Measurements from ENCODE around the gene BACE1-AS.
"Not testable (repeated sequence)": the region's sequence is repeated elsewhere in the genome, so short reads cannot be mapped to it uniquely, and the experiment has no call there.

Gene BACE1-AS

DNA sequence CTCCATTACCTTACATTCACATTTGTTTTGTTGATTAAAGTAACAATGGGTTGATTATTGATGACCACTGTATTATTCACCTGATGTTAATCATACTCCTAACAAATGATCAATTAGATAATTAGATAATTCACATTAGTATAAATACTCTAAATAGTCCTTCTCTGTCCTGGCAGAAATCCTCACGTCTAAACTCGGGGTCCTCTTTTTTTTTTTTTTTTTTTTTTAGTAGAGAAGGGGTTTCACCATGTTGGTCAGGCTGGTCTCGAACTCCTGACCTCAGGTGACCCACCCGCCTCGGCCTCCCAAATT lies 36.1 kb downstream of the BACE1-AS start:
- not testable (repeated sequence) for DNase-seq (ENCODE audit: low read depth in 2 of 2)

DNA sequence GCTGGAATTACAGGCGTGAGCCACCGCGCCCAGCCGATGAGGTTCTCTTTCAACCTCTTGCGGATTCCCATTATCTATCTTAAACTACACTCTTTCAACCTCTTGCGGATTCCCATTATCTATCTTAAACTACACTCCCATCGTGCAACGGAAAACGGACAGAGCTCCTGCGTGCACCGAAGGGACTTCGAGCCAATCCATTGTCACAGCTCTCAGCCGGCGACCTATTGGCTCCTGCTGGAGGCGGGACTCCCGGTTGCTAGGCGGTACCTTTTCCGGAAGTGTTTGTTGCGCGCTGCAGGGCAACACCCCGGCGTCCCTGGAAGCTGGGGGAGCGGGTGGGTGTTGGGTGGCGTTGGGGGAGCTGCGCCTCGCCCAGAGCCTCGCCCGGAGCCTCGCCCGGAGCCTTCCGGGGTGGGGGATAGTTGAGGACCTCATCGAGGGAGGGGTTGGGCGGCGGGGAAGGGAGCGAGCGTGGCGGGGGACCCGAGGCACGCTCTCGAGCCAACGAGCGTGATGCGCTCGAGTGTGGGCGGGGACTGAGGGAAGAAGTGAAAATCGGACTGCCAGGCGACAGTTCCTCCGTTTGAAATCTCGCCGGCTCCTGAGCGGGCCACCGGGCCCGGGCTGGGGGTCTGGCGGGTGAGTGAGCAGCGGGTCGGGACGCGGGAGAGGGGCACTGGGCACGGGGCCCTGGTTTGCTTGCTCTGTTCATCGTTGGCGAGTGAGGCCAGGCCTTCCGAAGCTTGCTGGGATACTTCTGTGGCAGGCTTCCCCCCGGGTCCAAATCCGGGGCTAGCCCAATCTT lies 36.6 kb downstream of the BACE1-AS start, which contains the start of gene CEP164:
Gene CEP164 (plus strand): TSS at position 288 of the 808 bp plus-strand sequence. CDS start 10,733 bp downstream, outside the sequence.
- DNase-seq (ENCODE audit: low read depth in 2 of 2), result peak; percentile 87 to 88

DNA sequence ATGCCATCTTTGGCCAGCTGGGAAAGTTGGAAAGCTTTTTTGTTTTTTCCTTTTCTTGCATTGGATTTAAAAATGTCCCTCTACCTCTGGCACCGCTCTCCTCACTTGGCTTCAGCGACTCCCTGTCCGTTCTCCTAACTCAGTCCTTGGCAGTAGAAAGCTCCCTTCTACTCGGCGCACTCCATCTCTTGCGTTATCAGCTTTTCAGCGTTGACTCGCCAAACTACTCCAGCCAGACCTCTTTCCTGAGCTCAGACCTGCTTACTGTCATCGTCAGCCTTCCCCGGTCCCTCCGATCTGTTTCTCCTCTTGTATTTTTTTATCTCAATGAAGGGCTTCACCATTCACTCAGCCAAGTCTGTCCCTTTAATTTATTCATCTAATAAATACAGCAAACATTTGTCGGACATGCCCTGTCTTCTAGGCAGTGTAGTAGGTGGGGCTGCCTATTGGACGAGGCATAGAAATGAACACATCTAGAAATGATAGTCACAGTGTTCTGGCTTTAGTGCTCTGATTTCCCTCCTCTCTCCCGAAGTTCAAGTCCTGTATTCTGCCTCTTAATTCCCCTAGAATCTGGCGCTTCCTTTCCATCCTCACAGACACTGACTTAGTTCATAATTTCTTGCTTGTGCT lies 37.3 kb downstream of the BACE1-AS start:
- no peak for DNase-seq (ENCODE audit: low read depth in 2 of 2)

DNA sequence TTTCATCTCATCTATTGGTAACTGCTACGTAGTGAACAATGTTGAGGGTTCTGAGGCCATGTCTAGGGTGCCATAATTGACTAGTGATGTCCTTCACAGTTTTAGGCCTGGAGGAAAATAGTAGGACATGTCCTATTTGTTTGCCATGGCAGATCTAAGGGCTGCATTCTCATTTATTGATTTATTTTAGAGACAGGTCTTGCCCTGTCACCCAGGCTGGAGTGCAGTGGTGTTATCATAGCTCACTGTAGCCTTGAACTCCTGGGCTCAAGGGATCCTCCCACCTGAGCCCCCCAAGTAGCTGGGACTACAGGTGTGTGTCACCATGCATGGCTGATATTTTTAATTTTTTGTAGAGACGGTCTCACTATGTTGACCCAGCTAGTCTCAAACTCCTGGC lies 41.7 kb downstream of the BACE1-AS start:
- DNase-seq (ENCODE audit: low read depth in 2 of 2), result no peak

DNA sequence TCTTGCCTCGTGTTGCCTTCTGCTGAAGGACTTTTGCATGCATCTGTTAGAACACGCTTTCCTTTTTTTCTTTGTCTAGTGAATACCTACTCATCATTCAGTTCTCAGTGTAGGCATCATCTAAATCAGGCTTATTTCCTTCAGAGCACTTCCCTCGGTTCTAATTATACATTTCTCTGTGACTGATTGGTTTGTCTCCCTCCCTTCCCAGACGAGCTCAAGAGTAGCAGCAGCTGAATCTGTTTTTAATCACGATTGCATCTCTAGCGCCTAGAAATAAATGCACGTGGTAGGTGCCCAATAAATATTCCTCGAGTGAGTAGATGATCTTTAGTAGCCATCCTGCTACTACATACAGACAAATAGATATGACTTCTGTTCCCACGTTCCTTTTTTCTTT lies 42.8 kb downstream of the BACE1-AS start:
- DNase-seq (ENCODE audit: low read depth in 2 of 2), result no peak

DNA sequence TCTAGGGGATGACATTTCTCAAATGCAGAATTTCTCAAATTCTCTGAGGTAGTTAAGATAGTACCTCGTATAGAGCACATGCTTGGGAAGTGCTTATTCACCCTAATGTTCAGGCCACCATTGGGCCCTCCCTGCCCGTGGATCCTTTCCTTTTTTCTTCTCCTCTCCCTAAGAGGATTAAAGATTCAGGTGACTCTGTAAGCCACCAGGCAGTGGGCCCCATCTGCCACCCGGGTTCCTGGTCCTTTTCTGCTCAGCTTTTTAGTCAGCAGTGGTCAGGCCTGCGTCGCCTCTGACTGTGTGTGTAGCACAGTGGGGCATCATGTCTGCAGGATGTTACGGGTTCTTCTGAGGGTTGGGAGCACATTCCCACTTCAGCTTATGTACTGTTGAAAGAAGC lies 43.8 kb downstream of the BACE1-AS start:
- no peak for DNase-seq (ENCODE audit: low read depth in 2 of 2)

DNA sequence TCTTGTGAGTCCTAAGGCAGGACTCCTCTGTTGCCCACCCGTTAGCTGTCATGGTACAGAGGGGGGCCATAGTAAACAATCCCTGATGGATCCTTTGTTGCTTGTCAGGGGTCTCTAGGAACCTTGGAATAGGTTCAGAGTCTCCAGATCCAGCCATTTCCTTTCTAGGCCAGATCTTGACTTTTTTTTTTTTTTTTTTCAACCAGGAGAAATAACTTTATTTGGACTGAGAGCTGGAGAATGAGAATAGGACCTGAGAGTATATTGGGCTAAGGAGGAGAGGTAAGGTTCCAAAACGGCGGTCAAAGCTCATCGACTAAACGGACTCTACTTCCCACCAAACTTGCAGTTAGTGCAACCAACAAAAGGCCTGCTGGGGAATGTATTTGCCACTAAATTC lies 44.3 kb downstream of the BACE1-AS start:
- DNase-seq (ENCODE audit: low read depth in 2 of 2), result no peak

DNA sequence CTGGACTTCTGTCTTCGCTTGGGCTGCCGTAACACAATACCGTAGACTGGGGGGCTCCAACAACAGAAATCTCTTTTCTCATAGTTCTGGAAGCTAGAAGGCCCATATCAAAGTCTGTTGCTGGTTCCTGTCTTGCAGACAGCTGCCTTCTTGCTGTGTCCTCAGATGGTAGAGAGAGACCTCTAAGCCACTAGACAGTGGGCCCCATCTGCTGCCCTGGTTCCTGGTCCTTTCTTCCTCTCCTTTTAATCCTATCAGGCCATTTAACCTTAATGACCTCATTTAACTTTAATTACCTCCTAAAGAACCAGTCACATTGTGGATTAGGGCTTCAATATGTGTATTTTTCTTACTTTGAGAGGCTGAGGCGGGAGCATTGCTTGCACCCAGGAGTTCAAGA lies 45.9 kb downstream of the BACE1-AS start:
- no peak for DNase-seq (ENCODE audit: low read depth in 2 of 2)

Measured in stimulated activated CD8-positive, alpha-beta memory T cell treated with anti-CD3 and anti-CD28 coated beads, Interleukin-2, amount 100 ng/mL, for 1 hour (primary cell).